HEK293 (cell line): ENCODE data around the gene ATRNL1.

ENCODE experiments used
- BCL11A ChIP-seq: fragments of 450-650 bp; formaldehyde crosslinking; IDR thresholded peaks from 2 replicates; pipeline ENCODE4 v1.5.1; 2016; ENCODE audit warnings: low read depth, missing biosample characterization, missing genetic modification characterization
- CTCF ChIP-seq: fragments of 450-650 bp; formaldehyde crosslinking; IDR thresholded peaks from 2 replicates; pipeline ENCODE4 v1.5.1; 2016; ENCODE audit warnings: missing biosample characterization, missing genetic modification characterization
- OSR2 ChIP-seq: fragments of 450-650 bp; formaldehyde crosslinking; IDR thresholded peaks from 2 replicates; pipeline ENCODE4 v1.5.1; 2016; ENCODE audit warnings: missing biosample characterization, missing genetic modification characterization
- ZNF155 ChIP-seq: fragments of 450-650 bp; formaldehyde crosslinking; IDR thresholded peaks from 2 replicates; pipeline ENCODE4 v1.5.1; 2016; ENCODE audit warnings: missing biosample characterization, missing genetic modification characterization
- ZNF2 ChIP-seq: fragments of 450-650 bp; formaldehyde crosslinking; IDR thresholded peaks from 2 replicates; pipeline ENCODE4 v1.5.1; 2016; ENCODE audit warnings: missing biosample characterization, missing genetic modification characterization
- ZNF23 ChIP-seq: fragments of 450-650 bp; formaldehyde crosslinking; IDR thresholded peaks from 2 replicates; pipeline ENCODE4 v1.5.1; 2016; ENCODE audit warnings: missing biosample characterization, missing genetic modification characterization, borderline replicate concordance
- ZNF530 ChIP-seq: fragments of 450-650 bp; formaldehyde crosslinking; IDR thresholded peaks from 2 replicates; pipeline ENCODE4 v1.5.1; 2016; ENCODE audit warnings: low read depth, missing biosample characterization, missing genetic modification characterization
- ZNF623 ChIP-seq: fragments of 450-650 bp; formaldehyde crosslinking; IDR thresholded peaks from 2 replicates; pipeline ENCODE4 v1.5.1; 2016; ENCODE audit warnings: missing biosample characterization, missing genetic modification characterization
- ZNF777 ChIP-seq: fragments of 450-650 bp; formaldehyde crosslinking; IDR thresholded peaks from 2 replicates; pipeline ENCODE4 v1.5.1; 2017; ENCODE audit warnings: missing biosample characterization, missing genetic modification characterization, borderline replicate concordance
- ZNF843 ChIP-seq: fragments of 450-650 bp; formaldehyde crosslinking; IDR thresholded peaks from 2 replicates; pipeline ENCODE4 v1.5.1; 2016; ENCODE audit warnings: missing biosample characterization, missing genetic modification characterization

DNA sequence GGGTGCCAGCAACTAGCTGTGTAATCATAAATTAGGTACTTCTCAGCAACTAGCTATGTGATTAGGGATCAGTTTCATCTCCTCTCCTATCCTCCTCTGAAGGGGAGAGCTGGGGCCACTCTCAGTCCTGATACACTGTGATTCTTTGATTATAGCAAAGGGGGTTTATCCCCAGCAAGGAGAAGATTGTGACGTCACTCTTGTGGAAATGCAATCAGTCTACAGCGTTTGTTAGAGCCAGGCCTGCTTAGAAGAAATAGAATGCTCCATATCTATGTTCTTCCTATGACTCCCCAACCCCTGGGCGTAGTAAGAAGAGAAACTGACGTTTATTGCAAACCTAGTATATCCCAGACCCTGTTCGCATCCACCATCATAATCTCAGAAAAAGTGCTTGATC, 871.7 kb downstream of the ATRNL1 start:
- TF ChIP-seq OSR2 (tag by site-specific recombination) = no peak
- no peak for TF ChIP-seq ZNF530 (tag by site-specific recombination)
- TF ChIP-seq ZNF23 (tag by site-specific recombination) = no peak
- no peak for TF ChIP-seq ZNF623
- TF ChIP-seq BCL11A (tag by site-specific recombination) = no peak
- no peak for TF ChIP-seq ZNF2
- TF ChIP-seq CTCF (tag by site-specific recombination) = no peak
- TF ChIP-seq ZNF843 (tag by site-specific recombination) = no peak
- no peak for TF ChIP-seq ZNF155 (tag by site-specific recombination)
- no peak for TF ChIP-seq ZNF777 (tag by site-specific recombination)
